Breast epithelium (tissue), 4 donors: Measurements from ENCODE around the gene CCDC92. TPM values are rescaled to one million over a fixed set of nuclear protein-coding genes. Genes with fewer than 3 reads are reported as not detected.

Experiments
- DNase-seq, 2 donors: peaks; one replicate each; pipeline ENCODE4 v3.0.0-alpha.2; 2019; ENCODE audit warnings: low spot score in 2 of 2
- H3K27ac ChIP-seq, 2 donors: fragments of 200-600 bp; sonication (generic) in 1 of 2; one replicate each; pipeline ENCODE4 v1.5.1; 2016 to 2019; ENCODE audit warnings: mild to moderate bottlenecking in 1 of 2
- H3K27me3 ChIP-seq, 2 donors: fragments of 200-600 bp; sonication (generic) in 1 of 2; one replicate each; pipeline versions ENCODE4 v1.5.1 to v1.6.0; 2017 to 2019; ENCODE audit warnings: control low read depth in 1 of 2, mild to moderate bottlenecking in 1 of 2
- H3K36me3 ChIP-seq: fragments of 200-600 bp; one replicate; pipeline ENCODE4 v1.5.1; 2019
- H3K4me1 ChIP-seq, 2 donors: fragments of 200-600 bp; sonication (generic); one replicate each; pipeline ENCODE4 v1.5.1; 2016 to 2019; ENCODE audit warnings: control low read depth in 1 of 2
- H3K4me3 ChIP-seq, 3 donors: fragments of 200-600 bp; sonication (generic); 1 replicate in 2 of 3; 2 replicates in 1 of 3; pipeline ENCODE4 v1.5.1; 2016 to 2019; ENCODE audit warnings: mild to moderate bottlenecking in 3 of 3, moderate library complexity in 2 of 3
- H3K9me3 ChIP-seq, 2 donors: fragments of 200-600 bp; sonication (generic) in 1 of 2; one replicate each; pipeline ENCODE4 v1.5.1; 2016 to 2019; ENCODE audit warnings: control low read depth in 1 of 2
- POLR2A ChIP-seq: fragments of 450-650 bp; IDR thresholded peaks from one replicate; pipeline ENCODE4 v1.6.1; 2016; ENCODE audit warnings: antibody characterized with exemption, mild to moderate bottlenecking, moderate library complexity
- POLR2AphosphoS5 ChIP-seq, 3 donors: sonication (generic); formaldehyde crosslinking; IDR thresholded peaks; one replicate each; pipeline ENCODE4 v1.6.1; 2017; ENCODE audit warnings: antibody characterized with exemption in 3 of 3
- intact Hi-C: fragments of 100-400 bp; cut with DNase I; formaldehyde crosslinking; loops from one replicate; pipeline ENCODE4 v1.15.1; 2023; ENCODE audit warnings: low total_unique reads
- total RNA-seq, 3 donors: library from RNA; depleted of rRNA; stranded (reverse); fragments of >200 nt; gene quantifications; one replicate each; pipeline ENCODE4 v1.1.0, GENCODE V29; 2016
- TF ChIP-seq, protein P1 (sequence below), 3 donors: fragments of 450-650 bp; IDR thresholded peaks; one replicate each; pipeline ENCODE4 v1.5.1; 2016 to 2017; ENCODE audit warnings: antibody characterized with exemption in 3 of 3, mild to moderate bottlenecking in 3 of 3, moderate library complexity in 3 of 3

Gene CCDC92
- total RNA-seq, 3 donors from 2014 or later: 17.4 to 40.0 (median 24.6) TPM

DNA sequence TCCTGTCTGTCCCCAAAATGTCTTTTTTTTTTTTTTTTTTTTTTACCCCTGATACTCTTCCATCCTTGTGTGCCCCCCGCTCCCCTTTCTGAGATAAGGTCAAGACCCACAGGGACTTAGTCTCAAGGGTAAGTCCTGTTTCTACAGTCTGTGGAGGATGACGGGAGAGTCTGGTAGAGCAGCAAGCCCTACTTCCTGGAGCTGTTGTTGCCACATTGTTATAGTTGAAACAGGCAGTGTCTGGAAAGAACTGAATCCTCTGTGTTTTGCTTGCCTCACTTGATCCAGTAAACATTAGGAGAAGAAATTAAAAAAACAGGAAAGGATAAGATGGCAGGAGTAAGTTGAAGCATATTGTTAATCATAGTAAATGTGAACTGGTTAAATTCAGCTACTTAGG is 45.9 kb upstream of the CCDC92 start:
- peak overlapping the region; percentile 54 to 59 for H3K27ac ChIP-seq
- H3K4me3 ChIP-seq: no peak overlapping the region
- intact Hi-C loops: no loop called here
- TF ChIP-seq, protein P1, sequence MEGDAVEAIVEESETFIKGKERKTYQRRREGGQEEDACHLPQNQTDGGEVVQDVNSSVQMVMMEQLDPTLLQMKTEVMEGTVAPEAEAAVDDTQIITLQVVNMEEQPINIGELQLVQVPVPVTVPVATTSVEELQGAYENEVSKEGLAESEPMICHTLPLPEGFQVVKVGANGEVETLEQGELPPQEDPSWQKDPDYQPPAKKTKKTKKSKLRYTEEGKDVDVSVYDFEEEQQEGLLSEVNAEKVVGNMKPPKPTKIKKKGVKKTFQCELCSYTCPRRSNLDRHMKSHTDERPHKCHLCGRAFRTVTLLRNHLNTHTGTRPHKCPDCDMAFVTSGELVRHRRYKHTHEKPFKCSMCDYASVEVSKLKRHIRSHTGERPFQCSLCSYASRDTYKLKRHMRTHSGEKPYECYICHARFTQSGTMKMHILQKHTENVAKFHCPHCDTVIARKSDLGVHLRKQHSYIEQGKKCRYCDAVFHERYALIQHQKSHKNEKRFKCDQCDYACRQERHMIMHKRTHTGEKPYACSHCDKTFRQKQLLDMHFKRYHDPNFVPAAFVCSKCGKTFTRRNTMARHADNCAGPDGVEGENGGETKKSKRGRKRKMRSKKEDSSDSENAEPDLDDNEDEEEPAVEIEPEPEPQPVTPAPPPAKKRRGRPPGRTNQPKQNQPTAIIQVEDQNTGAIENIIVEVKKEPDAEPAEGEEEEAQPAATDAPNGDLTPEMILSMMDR (IDR thresholded peaks at IDR 0.05): no peak
- TF ChIP-seq POLR2A (no peak), POLR2AphosphoS5 (IDR thresholded peaks at IDR 0.05) (no peak)
- no peaks in the 10 kb centered on the region for H3K4me1 ChIP-seq
- no peaks in the 10 kb centered on the region for H3K9me3 ChIP-seq
- no peaks in the 10 kb centered on the region for H3K36me3 ChIP-seq
- no peak for DNase-seq
- no peaks in the 10 kb centered on the region for H3K27me3 ChIP-seq

DNA sequence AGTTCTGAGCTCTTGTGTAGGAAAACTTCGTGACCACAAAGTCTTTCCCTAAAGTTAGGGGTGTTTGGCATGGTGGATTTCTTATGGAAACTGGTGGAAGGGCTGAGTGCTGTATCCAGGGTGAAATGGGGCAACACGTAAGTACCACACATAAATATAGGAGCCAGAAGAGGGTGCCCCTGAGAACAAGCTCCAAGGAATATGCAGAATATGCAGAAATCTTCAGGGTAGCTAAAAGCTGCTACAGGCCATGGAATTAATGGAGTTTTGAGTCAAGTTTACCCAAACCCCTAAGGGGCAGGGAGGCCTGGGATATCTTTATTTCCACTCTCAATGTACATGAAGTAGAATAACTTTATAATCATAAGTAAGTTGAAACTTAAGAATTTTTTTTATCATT is 44.4 kb upstream of the CCDC92 start:
- no peaks in the 10 kb centered on the region for H3K4me1 ChIP-seq
- no peak for DNase-seq
- no peak overlapping the region for H3K27ac ChIP-seq
- no peaks in the 10 kb centered on the region for H3K27me3 ChIP-seq
- no peak overlapping the region for H3K4me3 ChIP-seq
- H3K9me3 ChIP-seq: no peaks in the 10 kb centered on the region
- TF ChIP-seq, protein P1 (IDR thresholded peaks at IDR 0.05): no peak
- TF ChIP-seq POLR2AphosphoS5 (IDR thresholded peaks at IDR 0.05) (no peak), POLR2A (no peak)
- intact Hi-C loops: no loop called here
- H3K36me3 ChIP-seq: peaks cover 4% of the 10 kb centered on the region

DNA sequence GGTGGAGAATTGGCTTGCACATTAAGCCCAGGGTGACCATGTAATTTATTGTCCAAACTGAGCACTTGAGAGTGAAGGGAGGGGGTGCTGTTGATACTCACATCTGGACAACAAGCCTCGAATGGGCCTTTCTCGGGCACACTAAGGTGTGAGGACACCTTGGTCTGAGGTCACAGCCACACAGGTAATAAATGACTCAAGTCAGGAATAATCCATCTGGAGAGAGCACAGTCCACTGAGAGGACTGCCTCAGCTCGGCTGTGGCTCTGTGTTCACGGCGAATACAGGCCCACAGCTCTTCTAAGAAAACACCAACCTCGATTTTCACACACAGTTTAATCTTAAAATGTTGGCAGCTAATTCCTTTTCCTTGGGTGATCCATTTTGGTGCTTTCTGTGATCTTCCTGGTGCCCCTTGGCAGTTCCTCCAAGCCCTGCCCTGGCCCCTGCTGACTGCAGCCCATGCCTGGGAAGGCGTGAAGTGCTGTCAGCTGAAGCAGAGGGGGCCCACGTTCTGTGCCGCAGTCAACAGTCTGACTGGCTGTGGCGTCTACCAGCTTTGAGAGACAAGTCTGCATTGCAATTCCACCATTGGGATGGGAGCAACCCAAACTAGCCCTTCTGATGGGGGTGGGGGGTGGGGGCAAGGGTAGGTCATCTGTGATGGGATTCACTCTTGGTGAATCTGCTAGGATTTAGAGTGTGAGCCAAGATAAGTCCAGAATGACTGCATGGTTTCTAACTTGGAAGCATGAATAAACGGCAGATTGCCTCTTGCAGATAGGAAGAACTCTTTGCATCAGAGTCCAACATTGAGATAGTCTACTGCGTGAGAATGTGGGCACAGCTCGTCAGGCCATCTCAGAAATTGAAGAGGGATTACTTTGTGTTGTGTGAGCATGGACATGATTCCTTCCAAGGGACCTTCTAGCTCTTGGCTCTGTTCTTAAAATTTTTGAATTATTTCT is 43.1 kb upstream of the CCDC92 start:
- intact Hi-C loops: no loop called here
- Histone ChIP-seq H3K36me3 (peaks cover 6% of the 10 kb centered on the region), H3K27ac (no peak overlapping the region)

DNA sequence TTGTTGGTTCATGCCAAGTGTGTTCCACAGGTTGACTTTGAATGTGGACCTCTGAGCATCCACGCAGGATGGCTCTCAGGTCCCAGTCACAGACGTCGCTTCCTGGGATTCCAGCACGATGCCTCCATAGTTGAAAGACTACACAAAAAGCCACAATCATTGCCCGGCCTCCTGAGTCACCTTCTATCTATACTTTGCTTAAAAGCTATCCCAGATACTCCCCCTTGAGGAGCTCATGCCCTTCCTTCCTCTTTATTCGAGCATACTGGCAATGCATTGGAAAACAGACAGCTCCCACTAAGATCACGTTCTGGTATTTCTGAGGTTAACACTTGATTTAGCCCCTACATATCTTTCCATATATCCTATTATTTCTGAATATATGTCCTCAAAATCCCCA is 40.4 kb upstream of the CCDC92 start:
- TF ChIP-seq, protein P1 (IDR thresholded peaks at IDR 0.05): no peak
- TF ChIP-seq POLR2AphosphoS5 (IDR thresholded peaks at IDR 0.05) (no peak), POLR2A (no peak)
- no peaks in the 10 kb centered on the region for H3K9me3 ChIP-seq
- no peak overlapping the region for H3K27ac ChIP-seq
- DNase-seq: no peak
- intact Hi-C loops: no loop called here
- no peak overlapping the region for H3K4me3 ChIP-seq
- no peaks in the 10 kb centered on the region for H3K4me1 ChIP-seq
- H3K27me3 ChIP-seq: no peaks in the 10 kb centered on the region
- H3K36me3 ChIP-seq: peaks cover 6% of the 10 kb centered on the region

More for the DNA sequence above, 43.1 kb upstream of the CCDC92 start:
- DNase-seq: no peak
- H3K4me1 ChIP-seq: no peaks in the 10 kb centered on the region
- H3K9me3 ChIP-seq: no peaks in the 10 kb centered on the region
- TF ChIP-seq, protein P1 (IDR thresholded peaks at IDR 0.05): no peak
- TF ChIP-seq POLR2A: no peak
- no peak for TF ChIP-seq POLR2AphosphoS5 (IDR thresholded peaks at IDR 0.05)
- H3K27me3 ChIP-seq: no peaks in the 10 kb centered on the region
- H3K4me3 ChIP-seq: no peak overlapping the region

DNA sequence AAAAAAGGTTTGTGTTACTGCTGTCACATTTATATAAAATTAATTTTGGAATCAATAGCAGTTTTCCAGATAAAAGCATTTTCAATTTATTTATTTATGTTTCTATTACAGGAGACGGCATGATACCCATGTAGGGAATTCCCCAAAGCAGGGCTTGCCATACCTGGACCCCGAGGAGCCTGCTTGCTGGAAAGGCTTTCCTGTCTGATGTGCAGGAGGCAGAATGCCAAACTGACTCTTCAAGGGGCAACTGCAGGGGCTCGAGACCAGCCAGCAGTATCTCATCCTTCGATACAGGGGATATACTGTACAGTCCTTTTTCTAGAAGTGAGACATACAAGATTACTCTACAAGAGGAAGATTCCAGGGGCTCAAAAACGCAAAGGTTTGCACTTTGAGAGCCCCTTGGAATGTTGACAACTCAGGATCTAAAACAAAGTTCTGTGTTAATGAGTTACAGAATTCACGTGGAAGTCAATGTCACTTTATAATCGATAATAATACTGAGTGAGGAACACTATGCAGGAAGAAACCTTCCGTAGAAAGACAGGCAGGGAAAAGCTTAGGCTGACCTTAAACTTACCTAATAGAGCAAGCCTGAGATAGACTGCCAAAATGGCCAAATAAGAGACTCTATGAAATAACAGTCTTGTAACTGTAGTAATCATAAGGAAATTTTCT is 38.9 kb upstream of the CCDC92 start:
- no peaks in the 10 kb centered on the region for H3K27me3 ChIP-seq
- no peak overlapping the region for H3K27ac ChIP-seq
- no peaks in the 10 kb centered on the region for H3K9me3 ChIP-seq
- TF ChIP-seq POLR2AphosphoS5 (IDR thresholded peaks at IDR 0.05): no peak
- TF ChIP-seq, protein P1 (IDR thresholded peaks at IDR 0.05): no peak
- TF ChIP-seq POLR2A: no peak
- H3K4me1 ChIP-seq: no peaks in the 10 kb centered on the region
- H3K36me3 ChIP-seq: peaks cover 6% of the 10 kb centered on the region
- H3K4me3 ChIP-seq: no peak overlapping the region
- DNase-seq: no peak
- intact Hi-C loops: no loop called here
